NAMALWA (cell line): Measurements from ENCODE around the gene CCSER1.
"Not testable (repeated sequence)": the region's sequence is repeated elsewhere in the genome, so short reads cannot be mapped to it uniquely, and the experiment has no call there.

Experiments
- DNase-seq: peaks from one replicate; pipeline ENCODE4 v3.0.0-alpha.2; 2015; ENCODE audit warnings: low spot score

The CCSER1 gene

GRCh38 chr4:90299373-90299772 is 172.2 kb downstream of the CCSER1 start:
- DNase-seq = no peak

DNA sequence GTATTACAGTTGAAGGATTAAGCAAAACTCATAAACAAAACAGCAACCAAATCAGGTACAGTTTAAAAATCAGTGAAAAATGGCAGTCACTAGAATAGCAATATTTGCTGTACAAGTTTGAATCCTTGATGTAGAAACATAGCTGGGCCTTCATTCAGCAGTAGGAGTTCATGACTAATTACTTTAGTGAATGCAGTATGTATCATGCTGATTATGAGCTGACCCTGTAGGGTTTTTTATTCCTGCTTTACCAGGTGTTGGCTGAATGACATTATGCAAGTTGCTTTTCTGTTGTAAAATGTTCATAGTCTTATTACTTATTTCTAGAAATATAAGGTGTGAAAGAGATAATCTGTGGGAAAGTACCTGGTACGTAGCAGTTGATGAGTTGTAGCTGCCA is 179.6 kb downstream of the CCSER1 start:
- DNase-seq = no peak

GRCh38 chr4:90317140-90317539 is 189.9 kb downstream of the CCSER1 start:
- DNase-seq = not testable (repeated sequence)

DNA sequence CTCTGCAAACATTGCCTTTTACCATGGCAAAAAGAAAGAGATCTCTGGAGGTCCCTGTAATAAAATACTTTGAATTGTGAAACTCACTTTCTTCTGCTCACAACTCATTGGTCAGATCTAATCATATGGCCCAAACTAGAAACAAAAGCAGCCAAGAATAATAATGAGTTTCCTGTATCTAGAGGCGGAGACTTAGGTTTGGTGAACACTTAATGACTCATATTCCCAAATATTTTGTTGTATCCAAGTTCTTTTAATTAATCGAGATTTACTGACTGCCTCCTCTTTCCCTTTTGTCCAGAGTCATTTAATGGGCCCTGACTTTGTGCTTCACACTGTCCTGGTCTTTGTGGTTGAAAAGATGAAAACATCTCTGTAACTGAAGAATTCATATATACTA is 190.6 kb downstream of the CCSER1 start:
- no peak for DNase-seq

DNA sequence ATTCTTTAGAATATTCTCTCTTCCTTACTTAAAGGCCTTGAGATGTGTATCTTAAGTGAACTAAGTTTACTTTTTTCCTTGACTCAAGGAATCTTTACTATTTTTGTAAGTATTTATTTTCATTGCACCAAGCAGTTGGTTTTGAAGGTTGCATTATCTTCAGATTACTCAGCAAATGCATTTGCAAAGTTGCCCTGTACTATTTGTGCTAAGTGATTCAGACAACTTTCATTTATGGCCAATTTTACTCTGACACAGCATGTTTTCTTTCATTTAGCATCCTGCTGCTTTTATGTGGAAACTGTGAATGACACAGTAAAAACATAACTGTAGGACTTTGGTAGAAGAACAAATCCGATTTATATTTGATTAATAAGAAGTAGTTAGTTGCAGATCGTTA is 191.0 kb downstream of the CCSER1 start:
- DNase-seq = no peak

- DNase-seq = no peak
Observed at GRCh38 chr4:90328558-90328957, 201.4 kb downstream of the CCSER1 start.

DNA sequence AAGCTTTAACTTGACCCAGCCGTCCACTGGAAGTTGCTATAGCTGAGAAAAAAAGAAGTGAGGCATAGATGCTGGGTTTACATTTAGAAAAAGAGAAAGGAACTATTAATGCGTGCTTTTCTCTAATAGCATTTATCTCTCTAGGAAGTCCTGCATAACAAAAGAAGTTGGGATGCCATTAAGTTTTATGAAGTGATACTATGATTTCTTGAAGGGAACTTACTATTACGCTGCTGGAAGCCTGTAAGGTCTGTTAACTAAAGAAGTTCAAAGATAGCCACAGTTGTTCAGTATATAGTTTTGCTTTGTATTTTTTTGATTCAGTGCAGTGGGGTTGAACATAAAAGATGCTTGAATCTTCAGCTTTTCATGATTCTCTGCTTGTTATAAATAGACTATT is 203.4 kb downstream of the CCSER1 start:
- DNase-seq = no peak

- no peak for DNase-seq
Observed at GRCh38 chr4:90345549-90346215, 218.5 kb downstream of the CCSER1 start.

DNA sequence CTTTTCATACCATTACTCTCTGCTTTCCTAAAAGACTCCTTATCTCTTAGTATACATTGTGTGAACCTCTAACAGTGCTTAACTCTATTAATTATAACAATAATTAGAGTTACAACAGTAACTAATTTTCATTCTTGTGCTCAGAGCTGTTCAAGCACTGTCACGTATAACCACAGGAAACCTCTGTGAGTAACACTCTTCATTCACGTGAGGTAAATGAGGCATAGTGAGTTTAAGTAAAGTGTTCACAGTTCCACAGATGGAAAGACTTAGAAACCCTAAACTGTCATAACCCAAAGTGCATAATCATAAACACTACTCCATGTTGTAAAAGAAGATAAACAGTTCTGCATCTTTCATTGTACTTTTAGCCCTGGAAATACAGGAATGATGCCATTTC is 222.4 kb downstream of the CCSER1 start:
- no peak for DNase-seq

GRCh38 chr4:90357117-90357710 is 230.0 kb downstream of the CCSER1 start:
- peak; percentile 62 for DNase-seq

GRCh38 chr4:90375081-90375480 is 247.9 kb downstream of the CCSER1 start:
- no peak for DNase-seq

DNA sequence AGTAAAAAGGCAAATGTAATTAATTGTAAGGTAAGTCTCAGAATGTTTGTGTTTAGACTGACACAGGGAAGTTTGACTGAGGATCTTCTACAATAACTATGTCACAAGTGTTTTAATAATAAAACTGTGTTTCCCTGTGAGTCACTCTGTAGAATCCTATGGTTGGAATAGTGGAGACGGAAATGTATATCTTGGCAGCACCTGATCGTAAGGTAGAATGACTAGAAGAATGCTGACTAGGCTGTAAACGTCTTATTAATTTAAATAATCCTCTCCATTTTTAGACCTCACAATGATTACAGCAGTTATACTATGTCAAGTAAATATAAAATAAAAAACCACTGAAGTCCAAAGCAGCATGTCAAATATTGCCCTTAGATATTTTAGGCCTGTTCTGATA is 266.0 kb downstream of the CCSER1 start:
- no peak for DNase-seq

- no peak for DNase-seq
Observed at GRCh38 chr4:90403781-90404180, 276.6 kb downstream of the CCSER1 start.

DNA sequence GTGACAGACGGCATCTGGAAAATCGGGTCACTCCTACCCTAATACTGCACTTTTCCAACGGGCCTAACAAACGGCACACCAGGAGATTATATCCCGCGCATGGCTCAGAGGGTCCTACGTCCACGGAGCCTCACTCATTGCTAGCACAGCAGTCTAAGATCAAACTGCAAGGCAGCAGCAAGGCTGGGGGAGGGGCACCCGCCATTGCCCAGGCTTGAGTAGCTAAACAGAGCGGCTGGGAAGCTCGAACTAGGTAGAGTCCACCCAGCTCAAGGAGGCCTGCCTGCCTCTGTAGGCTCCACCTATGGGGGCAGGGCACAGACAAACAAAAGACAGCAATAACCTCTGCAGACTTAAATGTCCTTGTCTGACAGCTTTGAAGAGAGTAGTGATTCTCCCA is 280.7 kb downstream of the CCSER1 start:
- not testable (repeated sequence) for DNase-seq

DNA sequence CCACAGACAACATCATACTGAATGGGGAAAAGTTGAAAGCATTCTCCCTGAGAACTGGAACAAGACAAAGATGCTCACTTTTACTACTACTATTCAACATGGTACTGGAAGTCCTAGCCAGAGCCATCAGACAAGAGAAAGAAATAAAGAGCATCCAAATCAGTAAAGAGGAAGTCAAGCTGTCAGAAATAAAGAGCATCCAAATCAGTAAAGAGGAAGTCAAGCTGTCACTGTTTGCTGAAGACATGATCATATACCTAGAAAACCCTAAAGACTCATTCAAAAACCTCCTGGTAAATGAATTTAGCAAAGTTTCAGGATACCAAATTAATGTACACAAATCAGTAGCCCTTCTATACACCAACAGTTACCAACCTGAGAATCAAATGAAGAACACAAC is 285.6 kb downstream of the CCSER1 start:
- not testable (repeated sequence) for DNase-seq

- DNase-seq = no peak
Observed at GRCh38 chr4:90415116-90415515, 287.9 kb downstream of the CCSER1 start.

DNA sequence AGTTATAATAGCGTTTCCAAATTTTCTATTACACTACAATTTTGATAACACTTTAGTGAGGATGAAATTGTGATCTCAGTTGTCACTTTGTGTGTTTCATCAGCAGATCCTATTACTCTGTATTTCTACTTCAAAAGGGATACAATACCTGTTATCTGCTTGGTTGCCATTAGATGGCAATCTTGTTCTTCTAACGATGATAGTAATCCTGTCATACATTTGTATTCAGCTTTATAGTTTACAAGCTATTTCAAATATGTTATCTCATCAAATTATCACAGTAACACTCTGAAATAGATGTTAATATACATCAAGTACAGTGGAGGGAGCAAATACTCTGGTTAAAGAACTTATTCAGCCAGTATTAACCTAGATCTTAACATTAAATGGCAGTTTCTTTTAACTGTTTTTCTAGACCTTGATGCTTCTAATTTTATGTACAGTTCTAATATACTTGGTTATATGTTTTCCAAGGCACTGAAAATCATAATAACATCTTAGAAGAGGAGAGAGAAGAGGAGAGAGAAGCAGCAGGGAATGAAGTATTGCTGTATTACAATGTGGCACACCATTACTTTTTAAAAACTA is 292.0 kb downstream of the CCSER1 start:
- peak; percentile 57 for DNase-seq

DNA sequence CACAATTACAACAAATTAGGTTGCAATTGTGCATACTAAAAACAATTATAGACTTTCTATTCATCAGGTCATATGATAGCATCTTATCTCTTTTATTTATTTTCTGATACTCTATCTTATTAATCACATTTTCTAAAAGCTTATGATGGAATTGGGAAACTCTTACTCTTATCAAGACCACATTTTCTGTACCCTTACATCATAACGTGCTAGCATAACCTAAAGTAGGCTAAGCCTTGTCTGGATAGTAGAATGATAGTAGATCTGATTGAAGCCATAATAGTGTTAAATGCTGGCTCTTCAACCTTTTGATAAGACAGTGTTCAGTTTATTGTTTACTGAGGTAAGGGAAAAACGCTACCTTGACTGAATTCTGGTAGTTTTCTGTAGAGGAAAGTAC is 294.0 kb downstream of the CCSER1 start:
- DNase-seq = no peak

- no peak for DNase-seq
Observed at GRCh38 chr4:90425893-90426292, 298.7 kb downstream of the CCSER1 start.

- no peak for DNase-seq
Observed at GRCh38 chr4:90438522-90438921, 311.3 kb downstream of the CCSER1 start.

GRCh38 chr4:90441770-90442169 is 314.6 kb downstream of the CCSER1 start:
- no peak for DNase-seq

GRCh38 chr4:90442619-90443018 is 315.4 kb downstream of the CCSER1 start:
- no peak for DNase-seq

GRCh38 chr4:90443231-90443630 is 316.0 kb downstream of the CCSER1 start:
- no peak for DNase-seq

GRCh38 chr4:90444904-90445303 is 317.7 kb downstream of the CCSER1 start:
- DNase-seq = no peak
